Large intestine (tissue), 3 donors: ENCODE measurements around the gene DPP9. TPM values are rescaled to one million over a fixed set of nuclear protein-coding genes. Genes with fewer than 3 reads are reported as not detected.

Experiments used
- DNase-seq, 2 donors: peaks; one replicate each; pipeline versions ENCODE4 v3.0.0 to v3.0.0-alpha.2; 2013
- H3K27ac ChIP-seq: one replicate; pipeline ENCODE4 v1.5.1; 2013; ENCODE audit warnings: low read length
- H3K27me3 ChIP-seq: 2 replicates; pipeline ENCODE4 v1.6.1; 2013; ENCODE audit warnings: low read length; ENCODE audit not compliant: control insufficient read depth, insufficient read depth
- H3K36me3 ChIP-seq: 2 replicates; pipeline ENCODE4 v1.6.1; 2013; ENCODE audit warnings: low read length; ENCODE audit not compliant: control insufficient read depth, insufficient read depth
- H3K4me1 ChIP-seq: one replicate; pipeline ENCODE4 v1.6.1; 2013; ENCODE audit warnings: low read length; ENCODE audit not compliant: control insufficient read depth, insufficient read depth
- H3K4me3 ChIP-seq: one replicate; pipeline ENCODE4 v1.5.1; 2013; ENCODE audit warnings: low read length
- H3K9me3 ChIP-seq: one replicate; pipeline ENCODE4 v1.6.1; 2013; ENCODE audit warnings: mild to moderate bottlenecking, low read depth, low read length, moderate library complexity; ENCODE audit not compliant: control insufficient read depth
- WGBS: methylation state at CpG from one replicate; pipeline ENCODE4 v1.1.5; 2013; ENCODE audit warnings: low lambda C conversion rate; ENCODE audit not compliant: insufficient coverage; 5-methylcytosine and 5-hydroxymethylcytosine counted together
- polyA plus RNA-seq: library from polyadenylated mRNA; unstranded; fragments of 120-200 nt; gene quantifications from one replicate; pipeline ENCODE4 v1.2.1, GENCODE V29; 2013

DPP9 gene
- polyA plus RNA-seq, 1 donor: 34.7 TPM

- Histone ChIP-seq H3K4me3 (peak overlapping the region; percentile 96), H3K9me3 (no peaks in the 10 kb centered on the region), H3K27me3 (peaks cover 4% of the 10 kb centered on the region), H3K4me1 (peaks cover 28% of the 10 kb centered on the region), H3K36me3 (peaks cover 4% of the 10 kb centered on the region), H3K27ac (no peak overlapping the region)
- no CpG with 5 or more reads among the region's 14 CpGs for WGBS
- DNase-seq: no peak
Measured at GRCh38 chr19:4641132-4641531, 82.5 kb downstream of the DPP9 start.

- Histone ChIP-seq H3K4me3 (peak overlapping the region; percentile 96), H3K9me3 (no peaks in the 10 kb centered on the region), H3K4me1 (peaks cover 34% of the 10 kb centered on the region), H3K27me3 (peaks cover 10% of the 10 kb centered on the region), H3K36me3 (no peaks in the 10 kb centered on the region), H3K27ac (peak overlapping the region; percentile 26)
- DNase-seq: peak in 1 of 2 donors; percentile 49
- no CpG with 5 or more reads among the region's 17 CpGs for WGBS
Measured at GRCh38 chr19:4640247-4641000, 83.2 kb downstream of the DPP9 start.

DNA sequence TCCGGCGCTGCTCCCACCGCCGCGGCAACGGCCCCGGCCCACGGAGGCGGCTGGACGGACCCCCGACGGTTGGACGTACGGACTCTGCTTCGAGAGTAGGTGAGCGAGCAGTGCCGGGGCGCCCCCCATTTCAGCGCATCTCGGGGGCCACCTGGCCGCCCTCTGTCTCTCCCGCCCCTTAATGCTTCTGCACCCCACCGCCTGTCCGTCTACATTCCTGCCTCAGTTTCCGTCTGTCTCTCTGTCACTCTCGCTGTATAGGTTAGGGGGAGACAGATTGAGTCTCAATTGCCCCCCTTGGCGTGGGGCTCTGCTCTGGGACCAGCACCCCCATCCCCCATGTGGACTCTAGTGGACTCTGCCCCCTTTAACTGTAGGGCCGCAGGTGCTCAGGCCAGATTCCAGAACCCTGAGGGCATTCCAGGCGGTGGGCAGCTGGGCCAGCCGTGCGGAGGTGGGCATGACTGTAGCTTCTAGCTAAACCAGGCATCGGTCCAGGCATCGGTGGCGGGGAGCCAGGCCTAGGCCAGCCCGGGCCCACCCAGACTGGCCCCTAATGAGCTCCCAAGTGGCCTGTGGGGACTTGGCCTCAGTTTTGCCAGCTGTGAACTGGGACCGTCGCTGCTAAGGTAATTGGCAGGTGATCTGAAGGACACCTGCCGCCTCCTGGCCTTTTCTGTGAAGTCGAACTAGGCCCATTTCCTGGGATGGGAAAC is 84.0 kb downstream of the DPP9 start:
- no peaks in the 10 kb centered on the region for H3K9me3 ChIP-seq
- no peaks in the 10 kb centered on the region for H3K36me3 ChIP-seq
- H3K27me3 ChIP-seq: peaks cover 14% of the 10 kb centered on the region
- peaks cover 35% of the 10 kb centered on the region for H3K4me1 ChIP-seq
- DNase-seq: peak in 1 of 2 donors; percentile 70
- no CpG with 5 or more reads among the region's 39 CpGs for WGBS
- H3K27ac ChIP-seq: peak overlapping the region; percentile 63
- H3K4me3 ChIP-seq: peak overlapping the region; percentile 96

GRCh38 chr19:4638828-4639530 is 84.7 kb downstream of the DPP9 start, which contains the start of gene TNFAIP8L1:
TNFAIP8L1 (plus strand) TSS chr19:4639516; CDS start chr19:4651870, 12,354 bp downstream.
- H3K27me3 ChIP-seq: peaks cover 20% of the 10 kb centered on the region
- peak within 1 kb of the TSS; percentile 63 for H3K27ac ChIP-seq
- H3K4me1 ChIP-seq: peaks cover 35% of the 10 kb centered on the region
- H3K4me3 ChIP-seq: peak within 1 kb of the TSS; percentile 96
- DNase-seq: peak; percentile 94 to 96
- H3K36me3 ChIP-seq: no peaks in the 10 kb centered on the region
- no CpG with 5 or more reads among the region's 49 CpGs for WGBS
- peaks cover 4% of the 10 kb centered on the region for H3K9me3 ChIP-seq

DNA sequence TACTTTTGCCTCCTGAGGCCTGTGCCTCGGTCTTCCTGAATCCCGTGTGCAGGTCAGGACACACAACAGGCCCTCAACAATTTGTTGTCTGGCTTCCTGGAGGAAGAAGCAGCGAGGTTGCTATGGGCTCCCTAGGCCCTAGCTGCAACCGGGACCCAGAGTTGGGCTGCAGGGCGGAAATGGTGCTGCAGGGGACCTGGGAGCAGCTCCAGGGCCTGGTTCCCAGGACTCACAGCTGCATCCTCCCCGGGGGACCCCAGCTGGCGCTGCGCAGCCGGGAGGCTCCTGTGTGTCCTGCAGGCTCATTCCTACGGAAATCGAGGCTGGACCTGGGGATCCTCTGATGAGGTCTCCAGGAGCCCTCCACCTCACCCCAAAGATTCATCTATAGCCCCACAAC is 85.3 kb downstream of the DPP9 start:
- Histone ChIP-seq H3K27ac (peak overlapping the region; percentile 51), H3K9me3 (peaks cover 4% of the 10 kb centered on the region), H3K27me3 (peaks cover 20% of the 10 kb centered on the region), H3K4me3 (no peak overlapping the region), H3K4me1 (peaks cover 35% of the 10 kb centered on the region), H3K36me3 (no peaks in the 10 kb centered on the region)
- no peak for DNase-seq
- WGBS: no CpG with 5 or more reads among the region's 11 CpGs

- no CpG with 5 or more reads among the region's 8 CpGs for WGBS
Measured at GRCh38 chr19:4636761-4637160, 86.9 kb downstream of the DPP9 start.

GRCh38 chr19:4636151-4636717 is 87.4 kb downstream of the DPP9 start:
- Histone ChIP-seq H3K4me3 (peak overlapping the region; percentile 55), H3K4me1 (peaks cover 31% of the 10 kb centered on the region), H3K36me3 (no peaks in the 10 kb centered on the region), H3K27ac (no peak overlapping the region), H3K27me3 (peaks cover 20% of the 10 kb centered on the region), H3K9me3 (peaks cover 4% of the 10 kb centered on the region)
- 0% methylated on average over 6 of the region's 43 CpGs for WGBS
- DNase-seq: peak in 1 of 2 donors; percentile 56

More at GRCh38 chr19:4636761-4637160, 86.9 kb downstream of the DPP9 start:
- Histone ChIP-seq H3K9me3 (peaks cover 4% of the 10 kb centered on the region), H3K4me3 (peak overlapping the region; percentile 55), H3K4me1 (peaks cover 35% of the 10 kb centered on the region), H3K27ac (no peak overlapping the region), H3K36me3 (no peaks in the 10 kb centered on the region), H3K27me3 (peaks cover 20% of the 10 kb centered on the region)
- no peak for DNase-seq

- Histone ChIP-seq H3K4me1 (peaks cover 28% of the 10 kb centered on the region), H3K4me3 (peak overlapping the region; percentile 55), H3K9me3 (peaks cover 4% of the 10 kb centered on the region), H3K36me3 (no peaks in the 10 kb centered on the region), H3K27me3 (peaks cover 20% of the 10 kb centered on the region), H3K27ac (no peak overlapping the region)
- DNase-seq: peak in 1 of 2 donors; percentile 17
- no CpG with 5 or more reads among the region's 13 CpGs for WGBS
Measured at GRCh38 chr19:4635754-4636116, 87.9 kb downstream of the DPP9 start.

- Histone ChIP-seq H3K4me1 (peaks cover 13% of the 10 kb centered on the region), H3K36me3 (no peaks in the 10 kb centered on the region), H3K4me3 (no peak overlapping the region), H3K9me3 (peaks cover 4% of the 10 kb centered on the region), H3K27ac (no peak overlapping the region), H3K27me3 (peaks cover 20% of the 10 kb centered on the region)
- no CpG with 5 or more reads among the region's 14 CpGs for WGBS
- peak in 1 of 2 donors; percentile 39 for DNase-seq
Measured at GRCh38 chr19:4633140-4633967, 90.3 kb downstream of the DPP9 start.
